ENCODE measurements around the gene TERT.
"Not testable (repeated sequence)": the region's sequence is repeated elsewhere in the genome, so short reads cannot be mapped to it uniquely, and the experiment has no call there.

The TERT gene

DNA sequence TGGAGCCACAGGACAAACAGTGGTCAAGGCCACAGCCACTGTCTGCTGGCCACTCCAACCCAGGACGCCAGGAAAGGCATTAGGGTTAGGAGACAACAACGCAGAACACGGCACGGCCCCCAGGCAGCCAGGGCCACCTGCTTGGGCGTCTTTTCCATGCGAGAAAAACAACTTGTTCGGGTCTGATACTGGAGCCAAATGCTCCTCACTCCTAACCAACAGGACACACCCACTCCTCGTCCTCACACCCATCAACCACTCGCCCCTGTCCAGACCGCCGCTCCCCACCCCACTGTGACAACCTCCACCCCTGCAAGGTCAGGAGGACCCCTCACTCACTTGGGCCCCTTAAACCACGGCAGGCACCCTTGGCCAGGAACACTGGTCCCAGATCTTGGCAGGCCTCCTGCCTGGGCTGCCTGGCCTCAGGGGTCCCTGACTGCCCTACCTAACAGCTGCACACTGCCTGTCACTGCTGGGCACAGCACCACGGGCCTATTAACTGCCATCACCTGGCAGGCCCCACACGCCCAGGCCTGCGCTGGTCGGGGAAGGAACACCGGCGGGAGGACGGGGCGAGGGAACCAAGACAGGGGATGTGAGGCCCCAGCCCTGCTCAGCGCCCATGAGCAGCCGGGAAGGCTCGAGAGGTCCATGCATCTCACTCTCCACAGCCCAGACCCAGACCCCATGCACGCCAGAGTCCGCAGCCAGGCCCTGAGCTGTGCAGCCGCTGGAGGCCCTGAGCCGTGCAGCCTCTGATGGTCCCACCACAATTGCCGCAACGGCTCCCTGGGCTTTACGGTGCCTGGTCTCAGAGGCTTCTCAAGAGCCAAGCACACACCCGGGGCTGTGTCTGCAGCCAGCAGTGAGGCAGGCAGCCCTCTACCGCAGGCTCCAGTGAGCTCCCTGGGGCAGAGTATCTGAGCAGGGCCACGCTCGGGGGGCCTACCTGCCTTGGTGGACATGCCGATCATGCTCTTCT is 36.3 kb upstream of the TERT start:
- DNase-seq = no peak

DNA sequence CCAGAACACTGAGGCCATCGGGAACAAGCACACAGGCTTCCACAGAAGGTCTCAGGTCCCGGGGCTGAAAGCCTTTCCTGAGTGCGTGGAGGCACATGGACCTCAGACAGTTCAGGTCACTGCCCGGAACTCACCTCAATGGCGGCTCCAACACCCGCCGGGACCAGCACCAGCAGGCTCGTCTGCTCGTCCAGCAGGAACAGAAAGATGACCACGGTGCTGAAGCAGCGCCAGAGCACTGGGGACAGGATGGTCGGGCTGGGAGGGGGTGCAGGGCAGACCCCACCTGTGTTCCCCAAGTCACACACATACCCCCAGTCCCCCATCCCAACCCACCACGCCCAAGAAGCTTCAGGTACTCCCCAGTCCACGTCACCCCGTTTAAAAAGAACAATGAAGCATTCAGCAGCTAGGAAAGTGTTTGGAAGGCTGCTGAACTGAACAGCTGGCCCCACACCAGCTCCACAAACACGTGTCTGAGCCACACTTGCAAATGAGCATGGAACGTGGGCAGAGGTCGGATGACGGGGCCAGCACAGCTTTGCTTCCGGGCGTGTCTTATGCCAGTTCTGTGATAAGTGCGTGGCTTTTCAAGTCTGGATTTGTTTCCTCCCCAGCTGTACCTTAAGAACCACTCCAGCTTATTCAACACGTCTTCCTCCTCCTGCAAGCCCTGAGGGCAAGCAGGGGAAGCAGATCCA is 35.4 kb upstream of the TERT start:
- no peak for DNase-seq

DNA sequence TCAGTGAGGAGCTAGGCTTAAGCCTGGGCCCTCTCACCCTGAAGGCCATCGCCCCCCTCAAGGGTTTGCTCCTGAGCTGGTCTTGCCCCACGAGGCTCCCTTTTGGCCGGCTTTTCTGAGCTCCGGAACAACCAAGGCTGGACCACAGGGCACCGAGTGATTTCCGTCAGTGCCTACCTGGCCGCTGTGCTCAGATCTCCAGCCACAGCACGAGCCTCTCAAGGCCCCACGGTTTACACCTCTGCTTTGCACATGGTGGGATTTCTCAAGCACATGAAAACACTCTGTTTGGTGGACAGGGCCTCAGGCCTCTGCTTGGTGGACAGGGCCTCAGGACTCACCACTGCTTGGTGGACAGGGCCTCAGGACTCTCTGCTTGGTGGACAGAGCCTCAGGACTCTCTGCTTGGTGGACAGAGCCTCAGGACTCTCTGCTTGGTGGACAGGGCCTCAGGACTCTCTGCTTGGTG is 34.3 kb upstream of the TERT start:
- no peak for DNase-seq

DNA sequence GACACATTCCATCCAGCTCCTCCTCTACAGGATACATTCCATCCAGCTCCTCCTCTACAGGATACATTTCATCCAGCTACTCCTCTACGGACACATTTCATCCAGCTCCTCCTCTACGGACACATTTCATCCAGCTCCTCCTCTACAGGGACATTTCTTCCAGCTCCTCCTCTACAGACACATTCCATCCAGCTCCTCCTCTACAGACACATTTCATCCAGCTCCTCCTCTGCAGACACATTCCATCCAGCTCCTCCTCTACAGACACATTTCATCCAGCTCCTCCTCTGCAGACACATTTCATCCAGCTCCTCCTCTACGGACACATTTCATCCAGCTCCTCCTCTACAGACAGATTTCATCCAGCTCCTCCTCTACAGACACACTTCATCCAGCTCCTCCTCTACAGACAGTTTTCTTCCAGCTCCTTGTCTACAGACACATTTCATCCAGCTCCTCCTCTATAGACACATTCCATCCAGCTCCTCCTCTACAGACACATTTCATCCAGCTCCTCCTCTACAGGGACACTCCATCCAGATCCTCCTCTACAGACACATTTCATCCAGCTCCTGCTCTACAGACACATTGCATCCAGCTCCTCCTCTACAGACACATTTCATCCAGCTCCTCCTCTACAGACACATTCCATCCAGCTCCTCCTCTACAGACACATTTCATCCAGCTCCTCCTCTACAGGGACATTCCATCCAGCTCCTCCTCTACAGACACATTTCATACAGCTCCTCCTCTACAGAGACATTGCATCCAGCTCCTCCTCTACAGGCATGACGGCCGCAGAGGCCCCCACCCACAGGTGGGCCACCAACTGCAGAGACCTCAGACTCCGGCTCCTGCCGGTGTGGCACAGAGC is 33.6 kb upstream of the TERT start:
- DNase-seq = not testable (repeated sequence)

DNA sequence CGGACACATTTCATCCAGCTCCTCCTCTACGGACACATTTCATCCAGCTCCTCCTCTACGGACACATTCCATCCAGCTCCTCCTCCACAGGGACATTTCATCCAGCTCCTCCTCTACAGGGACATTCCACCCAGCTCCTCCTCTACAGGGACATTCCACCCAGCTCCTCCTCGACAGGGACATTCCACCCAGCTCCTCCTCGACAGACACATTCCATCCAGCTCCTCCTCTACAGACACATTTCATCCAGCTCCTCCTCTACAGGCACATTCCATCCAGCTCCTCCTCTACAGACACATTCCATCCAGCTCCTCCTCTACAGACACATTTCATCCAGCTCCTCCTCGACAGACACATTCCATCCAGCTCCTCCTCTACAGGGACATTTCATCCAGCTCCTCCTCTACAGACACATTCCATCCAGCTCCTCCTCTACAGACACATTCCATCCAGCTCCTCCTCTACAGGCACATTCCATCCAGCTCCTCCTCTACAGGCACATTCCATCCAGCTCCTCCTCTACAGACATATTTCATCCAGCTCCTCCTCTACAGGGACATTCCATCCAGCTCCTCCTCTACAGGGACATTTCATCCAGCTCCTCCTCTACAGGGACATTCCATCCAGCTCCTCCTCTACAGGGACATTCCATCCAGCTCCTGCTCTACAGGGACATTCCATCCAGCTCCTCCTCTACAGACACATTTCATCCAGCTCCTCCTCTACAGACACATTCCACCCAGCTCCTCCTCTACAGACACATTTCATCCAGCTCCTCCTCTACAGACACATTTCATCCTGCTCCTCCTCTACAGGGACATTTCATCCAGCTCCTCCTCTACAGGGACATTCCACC is 32.3 kb upstream of the TERT start:
- not testable (repeated sequence) for DNase-seq

DNA sequence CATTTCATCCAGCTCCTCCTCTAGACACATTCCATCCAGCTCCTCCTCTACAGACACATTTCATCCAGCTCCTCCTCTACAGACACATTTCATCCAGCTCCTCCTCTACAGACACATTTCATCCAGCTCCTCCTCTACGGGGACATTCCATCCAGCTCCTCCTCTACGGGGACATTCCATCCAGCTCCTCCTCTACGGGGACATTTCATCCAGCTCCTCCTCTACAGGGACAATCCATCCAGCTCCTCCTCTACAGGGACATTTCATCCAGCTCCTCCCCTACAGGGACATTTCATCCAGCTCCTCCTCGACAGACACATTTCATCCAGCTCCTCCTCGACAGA is 31.6 kb upstream of the TERT start:
- DNase-seq = not testable (repeated sequence)

DNA sequence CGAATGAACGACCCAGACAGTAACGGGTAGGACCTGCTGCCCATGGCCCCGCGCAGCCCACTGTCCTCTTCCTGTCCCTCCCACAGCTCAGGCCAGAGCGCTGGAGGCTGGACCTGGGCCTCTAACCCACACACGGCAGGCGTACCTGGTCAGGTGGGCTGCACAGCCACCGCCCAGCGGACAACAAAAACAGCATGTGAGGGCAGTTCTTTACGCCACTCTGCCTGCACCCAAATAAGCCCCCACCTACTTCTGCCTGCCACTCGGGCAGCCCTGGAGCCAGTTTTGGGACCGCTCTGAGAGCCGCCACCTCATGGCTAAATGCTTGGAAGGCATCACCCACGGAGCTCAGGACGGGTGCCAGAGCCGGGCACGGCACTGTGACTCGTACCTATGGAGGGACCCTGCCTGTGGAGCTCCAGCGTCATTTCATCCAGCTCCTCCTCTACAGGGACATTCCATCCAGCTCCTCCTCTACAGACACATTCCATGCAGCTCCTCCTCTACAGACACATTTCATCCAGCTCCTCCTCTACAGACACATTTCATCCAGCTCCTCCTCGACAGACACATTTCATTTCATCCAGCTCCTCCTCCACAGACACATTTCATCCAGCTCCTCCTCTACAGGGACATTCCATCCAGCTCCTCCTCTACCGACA is 31.1 kb upstream of the TERT start:
- DNase-seq = no peak

DNA sequence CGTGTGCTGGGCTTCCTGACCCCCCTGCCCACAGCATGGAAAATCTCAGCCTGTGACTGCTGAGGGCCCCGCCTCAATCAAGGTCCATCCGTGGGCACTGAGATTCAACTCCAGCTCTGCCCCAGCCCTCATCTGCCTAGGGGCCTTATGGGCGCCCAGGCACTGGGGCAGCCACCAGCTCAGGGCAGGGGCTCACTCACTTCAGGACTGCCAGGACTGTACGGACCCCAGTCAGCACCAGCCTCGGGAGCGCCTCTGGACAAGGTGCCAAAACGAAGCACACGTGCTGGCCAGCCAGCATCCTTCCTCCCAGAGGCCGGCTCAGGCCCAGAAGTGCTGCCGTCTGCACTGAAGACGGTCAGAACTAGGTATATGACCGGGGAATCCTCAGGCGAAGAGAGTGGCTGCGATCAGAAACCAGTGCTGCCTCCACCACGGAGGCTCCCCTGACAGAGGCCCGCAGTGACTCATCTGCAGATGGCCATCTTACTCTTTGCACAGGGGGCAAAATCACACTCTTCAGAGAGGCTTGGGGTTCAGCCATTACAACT is 30.4 kb upstream of the TERT start:
- no peak for DNase-seq

DNA sequence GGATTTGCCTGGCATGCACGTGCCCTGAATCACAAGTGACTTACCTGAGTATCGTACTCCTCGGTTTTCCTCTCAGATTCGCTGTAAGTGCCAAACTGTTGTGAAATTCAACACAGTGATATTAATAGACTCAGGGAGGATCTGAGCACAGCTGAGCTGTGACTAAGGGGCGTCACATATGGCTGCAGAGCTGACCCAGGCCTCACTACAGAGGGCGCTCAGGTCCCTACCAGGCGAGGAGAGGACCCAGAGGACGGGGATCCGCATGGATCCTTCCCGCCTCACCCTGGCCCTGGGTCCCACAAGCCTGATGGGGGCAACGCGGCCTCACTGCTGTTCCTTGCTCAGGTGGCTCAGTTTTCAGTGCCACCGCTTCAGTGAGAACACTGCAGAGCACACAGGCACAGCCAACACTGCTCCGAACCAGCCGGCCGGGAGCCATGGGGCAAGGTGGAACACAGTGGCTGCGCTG is 29.9 kb upstream of the TERT start:
- DNase-seq = no peak

DNA sequence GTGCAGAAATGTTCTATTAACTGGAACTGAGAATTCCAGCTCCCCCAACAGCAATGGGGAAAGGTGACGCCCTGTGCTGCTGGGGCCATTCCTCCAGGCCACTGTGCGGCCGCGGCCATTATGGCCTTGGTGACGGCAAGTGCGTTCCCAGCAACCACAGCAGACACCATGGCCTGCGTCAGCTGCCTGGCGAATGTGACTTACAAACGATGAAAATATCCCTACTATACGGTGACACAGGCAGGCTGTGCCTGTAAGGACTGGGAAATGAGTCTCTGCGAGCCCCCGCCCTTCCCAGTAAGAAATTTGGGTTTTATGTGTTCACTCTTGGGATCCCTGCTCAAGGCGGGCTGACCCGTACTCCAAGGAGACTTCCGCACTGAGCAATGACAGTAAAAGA is 29.4 kb upstream of the TERT start:
- DNase-seq = no peak

DNA sequence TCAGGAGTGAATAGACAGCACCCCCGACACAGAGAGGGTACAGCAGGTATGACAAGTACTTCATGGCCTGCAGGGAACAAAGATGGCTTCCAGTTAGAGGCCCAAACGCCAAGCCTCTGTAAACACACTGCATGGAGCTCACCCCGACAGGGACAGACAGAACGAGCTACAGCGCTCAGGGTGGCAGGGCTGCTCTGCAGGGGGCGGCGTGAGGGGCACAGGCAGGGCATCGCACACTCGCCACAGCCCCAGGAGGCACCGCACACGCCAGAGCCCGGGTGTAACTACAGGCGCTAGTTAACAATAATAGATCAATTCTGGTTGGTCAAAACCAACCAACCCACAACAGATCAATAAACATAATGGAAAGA is 28.9 kb upstream of the TERT start:
- no peak for DNase-seq

DNA sequence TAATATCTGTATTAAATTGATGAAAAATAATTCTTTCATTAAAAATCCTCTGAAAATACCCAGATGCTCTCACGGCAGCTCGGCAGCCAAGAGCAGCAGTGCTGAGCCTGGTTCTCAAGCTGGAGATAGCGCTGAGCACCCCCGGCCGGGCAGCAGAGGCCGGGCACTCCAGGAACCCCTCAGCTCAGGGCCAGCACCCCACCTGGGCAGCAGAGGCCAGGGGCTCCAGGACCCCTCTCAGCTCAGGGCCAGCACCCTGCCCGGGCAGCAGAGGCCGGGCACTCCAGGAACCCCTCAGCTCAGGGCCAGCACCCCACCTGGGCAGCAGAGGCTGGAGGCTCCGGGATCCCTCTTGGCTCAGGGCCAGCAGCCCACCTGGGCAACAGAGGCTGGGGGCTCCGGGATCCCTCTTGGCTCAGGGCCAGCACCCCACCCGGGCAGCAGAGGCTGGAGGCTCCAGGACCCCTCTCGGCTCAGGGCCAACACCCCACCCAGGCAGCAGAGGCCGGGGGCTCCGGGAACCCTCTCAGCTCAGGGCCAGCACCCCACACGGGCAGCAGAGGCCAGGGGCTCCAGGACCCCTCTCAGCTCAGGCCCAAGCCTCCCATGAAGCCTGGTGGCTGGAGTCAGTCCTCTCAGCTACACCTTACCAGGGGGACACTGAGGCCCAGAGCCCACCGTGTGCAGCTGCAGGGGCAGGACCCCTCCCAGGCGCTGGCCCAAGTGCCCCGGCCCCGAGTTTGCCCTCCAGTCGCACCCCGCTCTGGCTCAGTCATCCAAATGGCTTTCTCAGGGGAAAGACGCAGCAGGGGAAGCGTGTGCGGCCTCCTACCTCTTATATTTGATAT is 28.3 kb upstream of the TERT start:
- no peak for DNase-seq

DNA sequence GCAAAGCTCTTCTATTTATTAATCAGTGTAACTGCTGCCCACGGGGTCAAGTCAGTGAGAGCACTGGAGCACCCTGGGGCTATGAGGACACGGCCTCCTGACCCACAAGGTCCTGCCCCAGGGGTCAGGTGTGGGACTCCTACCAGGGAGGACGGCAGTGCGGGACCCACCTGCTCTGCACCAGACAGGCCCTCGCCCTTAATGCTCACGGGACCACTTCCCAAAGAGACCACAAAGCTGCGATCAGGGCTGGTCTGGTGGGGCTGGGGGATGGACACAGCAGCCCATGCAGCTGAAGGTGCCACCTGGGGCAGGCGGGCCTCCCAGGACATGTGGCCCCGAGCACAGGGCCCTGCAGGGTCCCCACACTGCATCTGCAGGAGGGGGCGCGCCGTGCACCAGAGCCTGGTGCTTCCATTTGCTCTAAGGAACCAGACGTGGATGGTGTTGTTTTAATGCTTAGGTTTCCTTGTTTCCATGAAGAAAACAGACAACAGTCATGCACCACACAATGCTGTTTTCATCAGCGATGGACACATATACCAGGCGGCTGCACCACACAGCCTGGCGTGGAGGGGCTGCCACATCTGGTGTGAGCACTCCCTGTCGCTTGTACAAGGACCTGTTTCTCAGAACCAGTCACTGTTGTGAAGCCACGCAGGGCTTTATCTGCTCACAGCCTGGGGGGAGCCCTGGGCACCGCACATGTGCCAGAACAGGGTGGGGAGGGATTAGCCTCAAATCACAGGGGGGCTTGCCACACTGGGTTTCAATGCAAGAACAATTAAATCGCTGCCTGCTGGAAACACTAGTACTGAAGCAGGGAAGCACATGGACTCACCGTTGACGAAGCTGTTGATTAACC is 27.4 kb upstream of the TERT start:
- no peak for DNase-seq

DNA sequence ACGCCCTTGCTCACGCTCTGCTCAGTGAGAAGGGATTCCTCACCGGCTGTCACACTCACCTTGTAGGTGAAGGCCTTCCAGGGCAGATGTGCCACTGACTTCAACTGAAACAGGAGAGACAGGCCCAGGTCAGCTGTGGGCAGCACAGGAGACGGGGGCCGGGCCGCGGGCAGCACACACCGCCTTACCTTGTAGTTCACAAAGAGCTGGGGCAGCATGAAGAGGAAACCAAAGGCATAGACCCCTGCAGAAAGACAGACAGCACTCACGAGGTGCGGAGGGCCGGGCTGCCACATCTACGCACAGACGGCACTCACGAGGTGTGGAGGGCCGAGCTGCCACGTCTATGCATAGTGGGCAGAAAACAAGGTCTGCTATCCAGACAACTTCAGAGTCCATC is 26.7 kb upstream of the TERT start:
- no peak for DNase-seq

DNA sequence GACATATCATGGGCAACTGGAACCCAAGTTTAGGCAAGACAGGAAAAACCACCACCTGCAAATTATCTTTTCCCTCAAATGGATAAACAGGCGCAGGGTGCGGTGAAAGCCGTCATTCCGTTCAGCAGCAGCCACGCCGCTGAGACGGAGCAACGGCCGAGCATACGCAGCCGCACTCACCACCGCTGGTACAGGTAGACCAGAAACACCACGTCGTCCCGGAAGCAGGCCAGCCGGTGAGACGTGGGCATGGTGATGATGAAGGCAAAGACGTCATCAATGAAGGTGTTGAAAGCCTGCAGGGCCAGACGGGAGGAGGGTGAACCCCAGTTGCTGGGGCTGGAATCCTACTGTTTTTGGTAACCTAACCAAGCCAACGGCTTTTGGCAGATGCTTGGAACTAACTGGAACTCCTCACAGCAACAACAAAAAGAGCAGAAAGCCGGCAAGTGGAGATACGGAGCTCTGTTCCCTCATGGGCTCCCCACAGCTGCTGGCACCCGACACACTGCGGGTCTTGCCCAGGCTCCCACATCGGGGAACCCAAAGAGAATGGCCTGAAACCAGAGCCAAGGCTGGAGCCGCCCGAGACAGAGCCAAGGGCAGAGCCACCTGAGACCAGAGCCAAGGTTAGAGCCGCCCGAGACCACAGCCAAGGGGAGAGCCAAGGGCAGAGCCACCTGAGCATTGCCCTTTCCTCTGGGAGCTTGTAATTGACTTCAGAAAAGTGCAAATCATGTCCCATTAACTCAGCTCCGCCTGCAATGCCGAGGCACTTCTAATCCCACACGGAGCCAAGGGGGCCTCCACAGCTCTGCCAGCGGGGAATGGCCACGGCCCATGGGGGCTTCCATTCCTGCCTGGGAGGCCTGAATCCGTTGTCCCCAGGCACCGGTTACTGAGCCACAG is 25.8 kb upstream of the TERT start:
- no peak for DNase-seq

DNA sequence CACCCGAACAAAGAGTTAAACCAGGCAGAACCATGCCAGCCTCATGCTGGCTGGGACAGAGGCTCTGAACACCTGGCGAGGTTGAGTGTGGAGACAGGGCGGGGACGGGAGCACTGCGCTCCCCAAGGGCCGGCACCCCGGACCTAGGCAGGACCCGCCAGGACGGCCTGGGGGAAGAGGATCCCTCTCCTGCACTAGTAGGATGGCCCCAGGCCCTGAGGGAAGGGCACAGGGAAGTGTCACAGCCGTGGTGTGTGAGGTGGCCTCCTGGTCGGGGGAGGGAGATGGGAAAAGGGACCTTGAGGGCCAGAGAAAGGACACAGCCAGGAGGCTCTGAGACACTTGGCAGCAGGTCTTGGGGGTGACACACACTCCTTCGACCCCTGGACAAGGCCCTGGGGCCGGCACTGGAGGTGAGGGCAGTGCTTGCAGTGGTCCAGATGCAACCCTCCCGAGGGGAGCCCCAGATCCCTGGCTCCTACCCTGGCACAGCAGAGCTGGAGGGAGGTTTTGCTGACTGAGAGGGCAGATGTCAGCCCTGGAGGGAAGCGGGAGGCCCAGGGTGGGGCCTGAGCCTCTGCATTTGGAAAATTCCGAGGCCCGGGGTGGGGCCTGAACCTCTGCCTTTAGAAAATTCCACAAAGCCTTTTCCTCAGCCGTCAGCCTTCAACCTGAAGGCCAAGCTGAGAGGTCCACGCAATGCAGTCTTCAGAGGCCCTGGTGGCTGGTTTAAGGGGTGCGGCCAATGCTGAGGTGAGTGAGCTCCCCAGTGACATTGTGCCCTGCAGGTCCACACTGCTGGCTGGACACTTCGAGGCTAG is 24.8 kb upstream of the TERT start:
- no peak for DNase-seq

DNA sequence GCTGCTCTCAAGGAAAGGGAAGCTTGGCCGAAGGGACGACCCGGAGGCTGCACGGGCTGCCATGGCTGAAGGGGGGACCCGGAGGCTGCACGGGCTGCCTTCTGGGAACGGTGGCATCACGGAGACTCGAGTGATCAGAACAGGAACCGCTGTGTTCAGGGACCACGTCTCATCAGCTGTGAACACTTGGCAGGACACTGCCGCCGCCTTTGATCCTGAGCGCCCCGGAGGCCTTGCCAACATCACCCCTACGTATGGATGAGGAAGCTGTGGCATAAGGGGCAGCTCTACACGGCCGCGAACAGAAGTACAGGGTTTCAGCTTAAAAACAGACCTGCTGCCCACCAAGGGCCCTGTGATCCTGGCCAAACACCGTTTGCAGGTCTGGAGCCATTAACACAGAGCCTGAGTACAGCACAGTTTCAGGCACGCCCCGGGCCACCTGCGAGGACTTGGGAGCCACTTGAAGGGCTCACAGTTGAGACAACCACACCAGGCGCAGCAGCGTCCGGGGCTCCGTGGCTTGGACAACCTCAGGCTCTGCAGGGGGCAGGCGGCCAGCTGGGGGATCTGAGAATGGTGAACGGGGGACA is 23.9 kb upstream of the TERT start:
- no peak for DNase-seq

Measured in inflammatory macrophage treated with lipopolysaccharide for 1 hour (primary cell).